KG1 (cell line): ENCODE results near the gene FOXA2.

Experiments
- DNase-seq: peaks from one replicate; lab custom pipeline; 2025; lab: John Stamatoyannopoulos, UW

FOXA2 gene

DNA sequence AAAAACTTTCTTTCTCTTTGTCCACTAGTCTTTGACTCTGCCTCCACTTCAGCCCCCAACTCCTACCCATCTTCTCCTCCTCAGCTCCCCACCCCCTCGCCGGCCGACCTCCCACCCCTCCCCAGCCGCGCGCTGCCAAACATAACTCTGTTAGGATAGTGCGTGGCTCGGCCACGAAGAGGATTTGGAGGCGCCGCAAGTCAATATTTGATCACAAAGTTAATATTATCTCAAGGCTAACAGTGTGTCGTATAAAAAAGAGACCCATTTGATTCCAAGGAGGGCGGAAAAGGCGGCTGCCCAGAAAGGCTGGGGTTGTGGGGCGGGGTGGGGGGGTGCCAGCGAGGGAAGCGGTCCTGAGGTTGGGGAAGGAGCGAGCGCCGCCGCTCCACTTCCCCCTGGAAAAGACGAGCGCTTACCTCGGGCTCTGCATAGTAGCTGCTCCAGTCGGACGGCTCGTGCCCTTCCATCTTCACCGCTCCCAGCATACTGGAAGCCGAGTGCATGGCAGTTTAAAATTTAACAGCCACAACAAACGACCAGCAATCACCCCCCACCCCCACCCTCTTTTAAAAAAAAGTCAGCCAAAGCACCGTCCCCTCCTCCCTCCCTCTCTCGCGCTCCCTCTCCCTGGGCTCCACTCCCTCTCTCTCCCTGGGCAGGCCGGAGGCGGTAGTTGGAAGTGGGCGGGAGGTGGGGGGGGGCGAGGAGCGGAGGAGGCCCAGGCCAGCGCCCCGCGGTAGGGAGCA, 425 bp downstream of the FOXA2 start:
- DNase-seq, result no peak

DNA sequence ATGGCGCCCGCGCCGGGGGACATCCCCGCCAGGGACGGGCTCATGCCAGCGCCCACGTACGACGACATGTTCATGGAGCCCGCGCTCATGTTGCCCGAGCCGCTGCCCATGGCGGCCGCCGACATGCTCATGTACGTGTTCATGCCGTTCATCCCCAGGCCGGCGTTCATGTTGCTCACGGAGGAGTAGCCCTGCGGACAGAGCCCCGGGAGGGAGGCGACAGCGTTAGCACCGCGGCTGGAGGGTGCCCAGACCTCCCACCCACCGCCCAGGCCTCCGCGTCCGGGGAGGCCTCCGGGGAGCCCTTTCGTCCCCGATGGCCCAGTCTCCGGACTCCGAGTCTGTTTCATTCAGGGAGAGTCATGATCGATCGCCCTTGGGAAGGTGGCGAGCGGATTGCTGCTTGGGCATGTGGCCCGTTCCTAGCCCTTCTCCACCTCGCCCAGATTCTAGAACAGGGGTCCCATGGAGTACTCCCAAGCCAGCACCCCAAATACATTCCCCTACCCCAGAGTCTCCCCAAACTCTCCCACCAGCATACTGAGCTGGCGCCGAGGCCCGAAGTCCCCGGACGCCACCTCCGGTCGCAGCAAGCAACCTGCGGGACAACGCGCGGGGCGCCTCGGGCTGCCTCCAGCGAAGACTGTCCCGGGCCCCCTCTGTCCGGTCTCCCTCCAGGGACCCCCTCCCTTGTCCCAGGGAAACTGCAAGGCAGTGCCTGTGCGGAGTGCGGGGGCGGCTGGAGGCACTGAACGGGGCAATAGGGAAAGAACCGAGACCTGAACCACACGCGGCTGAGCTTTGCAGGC, 1.2 kb downstream of the FOXA2 start:
- no peak for DNase-seq

GRCh38 chr20:22582386-22582963, 1.9 kb downstream of the FOXA2 start:
- no peak for DNase-seq

DNA sequence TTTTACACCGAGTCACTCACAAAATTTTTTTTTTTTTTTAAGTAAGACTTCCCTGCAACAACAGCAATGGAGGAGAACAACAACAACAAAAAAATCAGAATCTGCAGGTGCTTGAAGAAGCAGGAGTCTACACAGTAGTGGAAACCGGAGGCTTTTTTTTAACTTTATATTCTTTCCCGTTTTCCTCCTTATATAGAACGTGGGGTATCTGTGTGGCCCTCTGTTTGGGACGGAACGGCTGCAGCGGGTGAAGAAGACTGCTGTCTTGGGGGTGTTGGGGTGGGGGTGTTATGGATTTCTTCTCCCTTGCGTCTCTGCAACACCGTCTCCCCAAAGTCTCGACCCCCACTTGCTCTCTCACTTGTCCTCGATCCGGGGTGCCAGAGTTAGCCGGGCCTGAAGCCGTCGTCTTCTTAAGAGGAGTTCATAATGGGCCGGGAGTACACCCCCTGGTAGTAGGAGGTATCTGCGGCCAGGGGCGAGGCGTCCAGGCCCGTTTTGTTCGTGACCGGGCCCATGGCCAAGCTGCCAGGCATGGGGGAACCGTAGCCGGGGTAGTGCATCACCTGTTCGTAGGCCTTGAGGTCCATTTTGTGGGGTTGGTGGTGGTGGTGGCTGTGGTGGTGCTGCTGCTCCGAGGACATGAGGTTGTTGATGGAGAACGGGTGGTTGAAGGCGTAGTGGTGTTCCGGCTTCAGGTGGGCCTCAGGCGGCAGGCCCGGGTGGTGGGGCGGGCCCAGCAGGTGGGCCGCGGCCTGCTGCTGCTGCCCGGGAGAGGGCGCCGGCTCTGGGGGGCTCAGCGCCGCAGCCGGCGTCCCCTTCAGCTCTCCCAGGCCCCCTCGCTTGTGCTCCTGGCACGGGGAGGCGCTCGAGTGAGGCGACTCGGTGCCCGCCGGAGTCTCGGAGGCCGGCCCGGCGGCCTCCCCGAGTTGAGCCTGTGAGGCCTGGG, 2.7 kb downstream of the FOXA2 start:
- DNase-seq, result no peak

DNA sequence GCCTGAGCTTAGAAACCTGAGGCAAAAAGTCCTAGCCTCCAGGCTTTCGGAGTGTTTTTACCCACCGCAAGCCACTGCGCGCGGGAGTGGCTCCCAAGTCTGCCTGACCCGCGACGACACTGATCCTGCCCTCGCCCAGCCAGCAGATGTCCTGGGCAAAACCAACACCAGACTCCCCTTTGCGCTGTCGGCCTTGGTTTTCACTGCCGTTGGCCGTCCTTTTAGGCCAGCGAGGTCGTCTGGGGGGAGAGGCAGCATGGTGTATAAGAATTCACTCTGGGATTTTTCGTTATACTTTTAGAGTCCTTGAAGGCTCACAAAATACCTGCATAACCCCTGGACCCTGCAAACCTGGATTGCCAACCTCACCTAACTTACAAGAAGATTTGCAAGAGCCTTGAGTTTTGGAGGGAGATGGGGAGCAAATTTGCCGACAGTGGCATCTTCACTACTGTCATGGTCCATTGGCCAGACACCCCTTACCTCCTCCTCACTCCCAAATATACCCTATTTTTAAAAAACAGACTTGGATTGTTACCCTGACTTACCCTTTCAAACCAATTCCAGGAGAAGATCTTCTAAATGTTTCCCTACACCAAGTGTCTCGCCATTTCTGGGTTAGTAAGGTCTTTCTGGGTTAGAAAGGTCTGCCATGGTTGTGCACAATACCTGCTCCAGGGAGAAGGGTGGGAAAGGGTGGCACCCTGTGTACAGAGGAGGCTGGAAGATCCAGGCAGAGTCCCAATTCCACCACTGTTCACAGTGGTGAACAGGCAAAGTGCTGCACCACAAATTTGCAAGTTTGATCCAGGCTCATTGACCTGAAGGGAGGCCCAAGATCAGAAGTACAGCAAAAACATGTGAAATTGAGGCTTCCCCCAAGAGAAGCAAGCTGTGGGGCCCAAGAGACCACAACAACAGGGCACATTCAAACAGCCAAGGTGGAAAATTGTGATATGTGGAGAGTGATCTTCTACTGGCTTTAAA, 4.4 kb downstream of the FOXA2 start:
- DNase-seq, result no peak

DNA sequence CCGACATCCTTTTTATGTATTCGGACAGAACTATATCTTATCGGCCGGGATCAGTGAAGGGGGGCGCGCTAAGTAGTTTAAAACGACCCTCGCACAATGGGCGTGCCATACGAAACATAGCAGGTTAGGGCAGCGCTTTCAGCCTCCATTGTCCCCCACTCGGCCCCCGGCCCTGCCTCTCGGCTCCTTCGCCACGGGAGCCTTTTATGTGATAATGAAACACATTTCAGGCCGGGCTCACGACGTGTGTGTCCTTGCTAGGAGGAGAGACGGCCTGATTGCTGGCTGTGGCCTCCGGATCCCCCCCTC, 5.3 kb downstream of the FOXA2 start:
- DNase-seq, result no peak

- no peak for DNase-seq
Measured at GRCh38 chr20:22578221-22579118, 5.9 kb downstream of the FOXA2 start.

- DNase-seq, result no peak
Measured at GRCh38 chr20:22577515-22578220, 6.7 kb downstream of the FOXA2 start.

DNA sequence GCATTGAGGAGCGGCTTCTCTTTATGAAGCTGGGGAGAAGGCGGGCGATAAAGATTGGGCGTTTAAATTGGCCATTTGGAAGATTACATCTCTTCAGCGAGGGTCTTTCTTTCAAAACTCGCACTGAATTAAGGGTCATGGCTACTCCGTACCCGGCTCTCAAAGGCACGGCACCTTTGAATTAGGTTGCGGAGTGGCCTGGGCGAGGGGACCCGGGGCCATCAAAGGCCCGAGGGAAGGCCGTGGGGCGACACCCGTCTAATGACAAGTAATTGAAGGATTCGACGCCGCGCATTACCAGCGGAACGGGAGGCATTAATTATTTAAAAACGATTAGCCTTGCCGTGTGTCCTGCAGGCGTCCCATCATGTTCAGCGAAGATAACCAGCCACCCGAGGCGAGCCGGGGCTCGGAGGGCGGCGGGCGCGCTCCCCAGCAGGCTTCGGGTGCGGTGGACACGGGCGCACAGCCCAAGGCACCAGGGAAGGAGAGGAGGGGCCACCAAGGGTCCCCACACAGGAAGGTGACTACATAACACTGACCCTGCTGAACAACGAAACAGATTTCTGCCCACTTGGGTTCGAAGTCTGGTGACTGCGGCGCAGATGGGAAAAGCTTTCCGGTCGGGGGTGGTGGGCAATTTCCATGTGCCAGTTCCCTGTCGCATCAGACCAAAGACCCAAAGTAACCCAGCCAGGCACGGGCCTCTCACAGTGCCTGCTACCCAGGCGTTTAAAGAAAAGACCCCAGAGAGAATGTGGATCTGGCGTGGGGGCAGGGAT, 7.4 kb downstream of the FOXA2 start:
- no peak for DNase-seq

GRCh38 chr20:22576273-22576672, 8.1 kb downstream of the FOXA2 start:
- no peak for DNase-seq

GRCh38 chr20:22575737-22576136, 8.6 kb downstream of the FOXA2 start:
- no peak for DNase-seq

DNA sequence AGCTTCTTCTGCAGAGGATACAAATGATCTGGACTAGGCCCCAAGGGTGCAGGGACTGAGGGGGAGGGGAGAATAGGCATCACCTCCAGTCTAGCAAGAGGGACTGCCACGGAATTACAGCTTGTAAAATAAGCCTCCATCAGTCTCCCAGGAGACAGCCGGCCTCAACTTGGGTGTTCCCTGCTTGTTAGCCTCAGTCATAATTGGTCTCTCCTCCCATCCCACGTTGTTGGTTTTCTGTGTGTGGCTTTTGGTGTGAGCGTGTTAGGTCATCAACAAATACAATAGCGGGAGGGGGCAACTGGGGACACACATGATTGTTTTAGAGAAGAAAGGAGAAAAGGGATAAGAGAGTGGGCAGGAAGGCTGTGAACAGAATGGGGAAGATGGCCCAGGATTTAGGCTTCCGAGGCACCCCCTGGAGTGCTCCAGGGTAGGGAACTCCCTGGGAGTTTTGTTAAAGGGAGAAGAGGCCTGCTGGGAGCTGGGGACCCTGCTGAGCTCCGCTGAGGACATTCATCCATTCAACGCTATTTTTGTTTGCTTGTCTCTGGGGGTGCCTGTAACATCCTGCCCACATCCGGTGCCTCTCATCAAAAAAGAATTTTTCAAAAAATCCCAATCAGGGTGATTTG, 9.2 kb downstream of the FOXA2 start:
- DNase-seq, result no peak

- DNase-seq, result no peak
Measured at GRCh38 chr20:22574545-22575086, 9.8 kb downstream of the FOXA2 start.

- no peak for DNase-seq
Measured at GRCh38 chr20:22572491-22572890, 11.9 kb downstream of the FOXA2 start.

DNA sequence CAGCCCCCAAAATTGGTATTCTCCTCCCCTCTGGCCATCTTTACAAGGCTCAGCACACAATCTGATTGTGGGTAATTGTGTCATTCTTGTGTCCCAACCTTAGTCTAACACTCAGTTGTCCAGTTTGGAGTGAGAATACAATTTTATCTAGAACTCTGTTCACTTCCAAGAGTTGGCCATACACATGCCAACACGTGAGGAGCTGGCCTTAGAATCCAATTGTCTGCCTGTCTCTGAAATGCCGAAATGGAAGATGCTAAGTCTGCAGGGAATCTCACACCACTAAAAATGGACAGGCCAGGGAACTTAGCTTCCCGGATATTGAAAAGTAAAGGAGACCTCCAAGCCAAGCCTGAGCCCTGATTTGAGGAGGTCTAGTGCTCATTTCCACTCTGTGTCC, 12.3 kb downstream of the FOXA2 start:
- no peak for DNase-seq

DNA sequence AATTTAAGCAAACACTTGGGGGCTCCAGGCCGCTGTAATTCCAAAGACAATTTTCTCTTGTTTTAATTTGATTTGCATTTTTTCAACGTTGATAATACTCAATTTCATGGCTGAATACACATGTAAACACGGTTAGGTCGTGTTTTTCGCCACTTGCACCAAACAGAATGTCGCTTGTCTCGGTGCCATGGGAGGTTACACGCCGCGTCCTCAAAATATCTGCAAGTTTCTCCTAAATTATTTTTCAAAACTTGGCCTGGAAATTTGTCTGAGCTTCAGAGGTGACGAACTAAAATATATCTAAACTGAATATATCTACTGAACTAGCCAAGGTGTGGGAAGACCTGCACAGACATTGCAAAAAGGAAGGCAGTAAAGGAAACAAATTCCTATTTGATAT, 15.0 kb downstream of the FOXA2 start:
- DNase-seq, result no peak

DNA sequence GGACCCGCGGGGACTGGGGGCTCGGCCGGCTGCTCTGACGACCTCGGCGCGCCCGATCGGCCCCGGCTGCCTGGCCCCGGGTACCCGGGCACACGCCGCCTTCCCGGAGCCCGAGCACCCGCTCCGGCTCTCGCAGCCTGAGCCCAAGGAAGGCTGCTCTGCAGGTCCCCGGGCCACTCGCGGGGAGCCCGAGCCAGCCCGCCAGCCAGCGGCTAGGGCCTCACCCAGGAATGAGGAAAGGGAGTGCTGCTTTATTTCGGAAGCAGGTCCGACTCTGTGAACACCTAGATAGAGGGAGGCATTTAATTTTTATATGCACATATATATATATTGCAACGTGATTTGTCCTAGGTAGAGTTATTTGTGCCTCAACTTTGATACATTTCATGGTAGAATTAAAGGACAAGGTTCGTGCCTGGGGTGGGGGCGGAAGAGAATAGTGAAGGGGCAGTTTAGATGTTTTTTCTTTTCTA, 15.5 kb downstream of the FOXA2 start:
- DNase-seq, result no peak
